Gastrocnemius medialis (tissue), 4 donors: ENCODE results near the gene SHC2.

Experiments
- CTCF ChIP-seq, 5 experiments: fragments of 450-650 bp in 3 of 5; fragments of 200-600 bp in 2 of 5; sonication (generic) in 2 of 5; IDR thresholded peaks in 4 of 5; conservative IDR thresholded peaks in 1 of 5; 1 replicate in 4 of 5; 2 replicates in 1 of 5; pipeline ENCODE4 v1.5.1; 2016 to 2019; ENCODE audit warnings: antibody characterized with exemption in 5 of 5, mild to moderate bottlenecking in 3 of 5, moderate library complexity in 3 of 5
- POLR2A ChIP-seq, 2 donors: fragments of 450-650 bp; IDR thresholded peaks; one replicate each; pipeline ENCODE4 v1.6.1; 2017; ENCODE audit warnings: antibody characterized with exemption in 2 of 2, mild to moderate bottlenecking in 2 of 2, moderate library complexity in 2 of 2

GRCh38 chr19:416416-416815 lies 44.4 kb downstream of the SHC2 start:
- no peak for TF ChIP-seq CTCF (IDR thresholded peaks at IDR 0.05 in 4 of 5, conservative IDR thresholded peaks at IDR 0.05 in 1 of 5)
- TF ChIP-seq POLR2A (IDR thresholded peaks at IDR 0.05): no peak
